GM21528 (cell line): ENCODE measurements around the gene KAZALD1.

Experiments
- ATAC-seq: cut with Tn5 transposase; IDR thresholded peaks from one replicate; pipeline ENCODE4 v1.9.1; 2021; ENCODE audit warnings: mild to moderate bottlenecking, moderate library complexity; ENCODE audit not compliant: unreplicated experiment, low FRiP score

The KAZALD1 gene

DNA sequence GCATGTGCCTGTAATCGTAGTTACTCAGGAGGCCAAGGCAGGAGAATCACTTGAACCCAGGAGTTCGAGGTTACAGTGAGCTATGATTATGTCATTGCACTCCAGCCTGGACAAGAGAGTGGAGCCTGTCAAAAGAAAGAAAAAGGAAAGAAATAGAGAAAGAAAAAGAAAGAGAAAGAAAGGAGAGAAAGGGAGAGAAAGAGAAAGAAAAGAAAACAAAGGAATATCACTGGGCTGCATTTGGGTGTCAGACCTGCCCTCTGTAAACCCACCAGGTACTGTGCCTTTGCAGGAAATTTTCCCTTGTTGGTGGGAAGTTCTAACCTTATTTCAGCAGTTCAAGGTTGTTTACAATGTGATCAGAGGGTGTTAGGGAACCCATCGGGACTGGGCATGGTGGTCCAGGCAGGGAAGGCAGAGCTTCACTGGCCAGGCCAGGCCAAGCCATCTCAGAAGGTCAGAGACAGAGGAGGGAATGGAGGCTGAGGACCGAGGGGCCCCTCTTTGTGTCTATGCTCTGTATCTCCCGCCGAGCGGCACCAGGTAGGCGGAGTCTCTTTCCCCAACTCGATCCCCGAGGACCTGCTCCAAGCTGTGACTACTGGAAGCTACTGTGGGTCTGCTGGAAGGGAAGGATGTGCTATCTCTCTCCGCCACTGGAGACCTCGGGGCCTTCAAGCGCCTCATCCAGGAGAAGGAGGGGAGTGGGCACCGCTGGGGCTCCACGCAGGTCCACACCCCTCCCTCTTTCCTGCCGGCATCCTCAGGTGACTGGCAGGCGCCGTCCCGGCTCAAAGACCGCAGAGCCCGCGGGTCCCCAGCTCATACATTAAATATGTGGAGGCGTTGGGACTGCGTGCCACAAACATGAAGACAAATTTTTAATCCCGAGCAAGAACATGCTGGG lies 15.2 kb upstream of the KAZALD1 start:
- ATAC-seq = no peak

DNA sequence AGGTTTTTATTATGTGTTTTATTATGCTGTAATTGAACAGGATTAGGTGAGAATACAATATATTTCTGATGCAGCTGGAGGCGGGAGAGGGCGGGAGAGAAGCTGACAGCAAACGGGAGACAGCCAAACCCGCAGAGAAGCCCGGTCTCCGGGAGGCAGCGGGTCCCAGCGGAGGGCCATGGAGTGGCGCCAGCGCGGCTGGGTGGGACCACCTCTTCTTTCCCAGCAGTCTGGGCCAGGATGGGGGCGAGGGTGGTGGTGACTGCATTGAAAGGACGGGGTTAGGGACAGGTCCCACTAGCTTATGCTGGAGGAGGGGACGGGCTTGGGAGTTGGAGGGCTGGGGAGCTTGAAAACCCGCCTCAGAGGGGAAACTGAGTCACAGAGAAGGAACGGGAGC lies 14.5 kb upstream of the KAZALD1 start:
- ATAC-seq = no peak

DNA sequence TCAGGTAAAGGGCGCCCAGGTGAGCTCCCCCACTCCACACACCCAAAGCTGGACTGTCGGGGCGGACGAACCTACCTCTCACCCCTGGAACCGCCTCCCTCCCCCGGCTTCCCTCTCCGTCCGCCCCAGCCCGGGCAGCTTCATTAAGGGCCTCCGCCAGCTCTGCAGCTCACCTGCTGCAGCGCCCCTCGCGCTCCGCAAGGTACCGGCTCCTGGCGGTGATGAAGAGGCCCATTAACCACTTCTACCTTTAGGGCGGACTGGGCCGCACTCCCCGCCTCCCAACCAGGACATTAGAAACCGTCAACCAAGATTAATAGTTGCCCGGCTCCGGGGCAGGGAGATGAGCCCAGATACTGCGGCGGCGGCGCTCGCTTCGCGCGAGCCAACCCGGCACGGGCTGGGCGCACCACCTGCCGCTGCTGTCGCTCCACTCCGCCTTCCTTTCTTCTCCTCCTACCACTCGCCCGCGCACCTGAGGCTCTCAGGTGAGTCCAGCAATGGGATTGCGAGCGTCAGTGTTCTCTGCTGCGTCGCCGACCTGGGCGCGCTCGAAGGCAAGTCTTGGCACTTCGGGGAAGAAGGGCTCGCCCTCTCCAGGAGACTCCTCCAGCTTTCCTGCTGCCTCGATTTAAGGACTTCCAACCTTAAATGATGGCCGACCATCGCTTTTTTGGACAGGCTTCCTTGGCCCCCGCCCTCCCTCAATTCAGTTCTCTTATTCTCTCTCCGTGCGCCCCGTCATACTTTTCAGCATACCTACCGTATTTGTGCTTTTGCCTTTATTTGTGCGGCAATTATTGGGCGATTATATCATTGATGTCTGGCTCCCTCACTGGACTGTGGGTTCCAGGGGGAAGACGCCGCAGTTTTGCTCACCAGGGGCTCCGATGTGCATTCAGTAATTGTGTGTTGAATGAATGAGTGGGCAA lies 13.6 kb upstream of the KAZALD1 start:
- ATAC-seq = no peak

DNA sequence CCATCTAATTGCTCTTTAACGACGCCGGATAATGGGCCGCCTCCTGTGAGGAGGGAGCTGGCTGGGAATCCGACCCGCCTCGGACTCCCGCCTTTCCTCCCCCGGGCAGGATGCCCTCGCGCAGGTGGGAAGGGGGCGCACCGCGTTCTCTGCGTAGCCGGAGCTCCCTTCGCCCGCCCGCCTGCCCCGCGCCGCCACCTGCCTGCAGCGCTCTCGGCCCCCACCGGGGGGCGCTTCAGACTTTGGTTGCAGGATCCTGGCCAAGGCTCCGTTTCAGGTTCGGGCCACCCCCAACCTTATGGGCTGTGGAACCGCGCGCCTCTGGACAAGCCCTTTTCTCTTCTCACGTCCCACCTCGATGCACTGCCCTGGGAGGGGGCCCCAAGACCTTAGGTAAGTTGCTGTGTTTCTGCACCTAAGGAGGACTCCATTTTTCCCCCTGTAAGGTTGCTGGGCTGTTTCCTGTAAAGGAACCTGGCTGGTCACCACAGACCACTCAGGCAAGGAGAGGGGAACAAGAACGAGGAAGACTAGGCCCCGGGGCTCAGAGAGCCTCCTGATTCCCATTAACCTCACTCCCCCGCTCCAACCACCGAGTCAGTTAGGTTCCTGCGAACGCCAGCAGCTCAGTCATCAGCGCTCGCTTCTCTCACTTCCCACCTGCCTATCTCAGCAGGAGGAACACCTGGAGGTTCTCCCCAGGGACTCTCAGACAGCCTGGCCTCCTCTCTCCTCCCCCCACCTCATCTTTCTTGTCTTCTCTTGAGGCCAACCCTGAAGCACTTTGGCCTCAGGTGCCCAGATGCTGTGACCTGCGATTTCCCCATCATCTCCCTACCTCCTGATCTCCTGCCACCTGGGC lies 11.3 kb upstream of the KAZALD1 start:
- ATAC-seq = no peak

DNA sequence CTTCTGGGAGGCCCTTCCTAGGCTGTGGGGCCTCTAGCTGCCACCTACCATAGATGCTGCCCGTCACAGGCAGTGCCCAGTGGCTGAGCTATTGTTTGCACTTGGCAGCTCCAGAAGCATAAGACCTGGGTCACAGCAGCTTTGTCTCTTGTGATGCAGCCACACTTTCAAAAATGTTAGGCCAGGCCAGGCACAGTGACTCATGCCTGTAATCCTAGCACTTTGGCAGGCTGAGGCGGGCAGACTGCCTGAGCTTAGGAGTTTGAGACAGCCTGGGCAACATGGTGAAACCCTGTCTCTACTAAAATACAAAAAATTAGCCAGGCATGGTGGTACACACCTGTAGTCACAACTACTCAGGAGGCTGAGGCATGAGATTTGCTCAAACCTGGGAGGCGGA lies 9.5 kb upstream of the KAZALD1 start:
- no peak for ATAC-seq

DNA sequence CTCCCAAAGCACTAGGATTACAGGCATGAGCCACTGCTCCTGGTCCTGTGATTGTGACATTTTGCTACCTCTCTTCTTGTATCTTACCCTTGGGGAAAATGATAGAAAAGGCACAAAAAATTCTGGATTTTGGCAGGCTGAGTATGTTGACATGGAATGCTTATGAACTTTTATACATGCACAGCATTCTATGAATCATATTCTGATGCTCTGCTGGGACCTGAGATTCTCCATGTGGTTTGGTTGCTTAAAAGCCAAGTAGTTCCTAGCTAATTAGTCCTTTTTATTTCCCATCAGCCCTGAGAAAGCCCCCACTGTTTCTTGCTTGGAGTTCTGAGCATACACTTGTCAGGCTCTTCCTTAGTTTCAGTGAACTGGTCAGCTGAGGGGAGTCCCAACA lies 8.3 kb upstream of the KAZALD1 start:
- no peak for ATAC-seq

DNA sequence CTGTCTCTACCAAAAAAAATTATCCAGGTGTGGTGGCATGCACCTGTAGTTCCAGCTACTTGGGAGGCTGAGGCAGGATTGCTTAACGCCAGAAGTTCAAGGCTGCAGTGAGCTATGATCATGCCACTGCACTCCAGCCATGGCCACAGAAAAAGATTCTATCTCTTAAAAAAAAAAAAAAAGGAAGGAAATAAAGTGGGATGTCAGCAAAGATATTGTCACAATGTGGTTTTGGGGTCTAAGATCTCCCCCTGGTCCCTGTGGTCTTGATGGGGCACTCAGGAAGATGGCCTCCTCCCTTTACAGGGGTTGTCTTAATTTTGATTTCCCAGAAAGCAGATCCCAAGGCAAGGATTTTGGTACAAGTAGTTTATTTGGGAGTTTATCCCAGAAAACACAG lies 7.4 kb upstream of the KAZALD1 start:
- no peak for ATAC-seq

DNA sequence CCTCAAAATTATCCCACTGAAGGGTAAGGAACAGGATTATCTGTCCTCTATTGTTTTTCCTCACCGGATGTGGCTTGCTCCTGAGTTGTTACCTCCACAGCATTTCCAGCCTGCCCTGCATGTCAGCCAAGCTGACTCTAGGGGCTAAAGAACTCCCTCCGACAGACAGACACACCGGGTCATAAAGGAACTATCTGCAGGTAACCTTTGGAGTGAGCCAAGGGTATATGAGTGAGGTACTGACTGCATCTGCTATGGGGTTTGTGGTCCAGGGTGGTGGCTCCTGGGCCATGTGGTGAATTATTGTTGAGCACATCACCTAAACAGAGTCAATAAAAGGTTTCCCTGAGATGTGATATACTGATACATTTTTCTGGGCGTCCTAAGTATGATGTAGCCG lies 6.9 kb upstream of the KAZALD1 start:
- ATAC-seq = no peak

DNA sequence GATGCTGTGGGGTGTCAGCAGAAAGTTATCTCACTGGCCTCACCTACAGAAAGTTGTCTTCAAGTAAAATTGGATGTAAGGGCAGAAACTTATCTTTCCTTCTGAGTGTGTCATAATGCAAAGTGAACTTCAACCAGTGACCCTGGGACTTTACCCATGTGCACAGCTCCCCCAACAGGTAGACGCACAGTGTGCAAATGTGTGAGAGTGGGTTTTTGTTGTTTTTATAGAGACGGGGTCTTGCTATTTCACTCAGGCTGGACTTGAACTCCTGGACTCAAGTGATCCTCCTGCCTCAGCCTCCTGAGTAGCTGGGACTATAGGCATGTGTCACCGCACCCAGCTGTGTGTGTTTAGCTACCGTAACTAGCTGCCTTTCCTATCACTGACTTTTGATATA lies 6.4 kb upstream of the KAZALD1 start:
- ATAC-seq = no peak

DNA sequence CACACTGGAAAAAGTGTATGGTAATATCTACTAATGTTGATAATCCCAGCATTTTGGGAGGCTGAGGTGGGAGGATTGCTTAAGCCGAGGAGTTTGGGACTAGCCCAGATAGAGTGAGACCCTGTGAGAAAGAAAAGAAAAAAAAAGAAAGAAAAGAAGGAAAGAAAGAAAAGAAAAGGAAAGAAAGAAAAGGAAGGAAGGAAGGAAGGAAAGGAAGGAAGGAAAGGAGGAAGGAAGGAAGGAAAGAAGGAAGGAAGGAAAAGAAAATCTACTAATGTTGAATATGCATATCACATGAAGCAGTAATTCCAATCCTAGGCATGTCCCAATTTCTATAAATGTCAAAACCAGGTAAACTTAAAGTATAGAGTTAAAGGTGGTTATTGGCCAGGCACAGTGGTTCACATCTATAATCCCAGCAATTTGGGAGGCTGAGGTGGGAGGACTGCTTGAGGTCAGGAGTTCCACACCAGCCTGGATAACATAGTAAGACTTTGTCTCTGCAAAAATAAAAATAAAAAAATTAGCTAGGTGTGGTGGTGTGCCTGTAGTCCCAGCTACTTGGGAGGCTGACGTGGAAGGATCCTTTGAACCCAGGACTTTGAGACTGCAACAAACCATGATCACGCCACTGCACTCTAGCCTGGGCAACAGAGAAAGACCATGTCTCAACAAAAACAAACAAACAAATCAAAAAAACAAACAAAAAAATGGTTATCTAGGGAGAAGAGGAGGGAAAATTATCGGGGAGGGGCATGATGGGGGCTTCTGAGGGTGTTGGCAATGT lies 5.2 kb upstream of the KAZALD1 start:
- ATAC-seq = no peak

DNA sequence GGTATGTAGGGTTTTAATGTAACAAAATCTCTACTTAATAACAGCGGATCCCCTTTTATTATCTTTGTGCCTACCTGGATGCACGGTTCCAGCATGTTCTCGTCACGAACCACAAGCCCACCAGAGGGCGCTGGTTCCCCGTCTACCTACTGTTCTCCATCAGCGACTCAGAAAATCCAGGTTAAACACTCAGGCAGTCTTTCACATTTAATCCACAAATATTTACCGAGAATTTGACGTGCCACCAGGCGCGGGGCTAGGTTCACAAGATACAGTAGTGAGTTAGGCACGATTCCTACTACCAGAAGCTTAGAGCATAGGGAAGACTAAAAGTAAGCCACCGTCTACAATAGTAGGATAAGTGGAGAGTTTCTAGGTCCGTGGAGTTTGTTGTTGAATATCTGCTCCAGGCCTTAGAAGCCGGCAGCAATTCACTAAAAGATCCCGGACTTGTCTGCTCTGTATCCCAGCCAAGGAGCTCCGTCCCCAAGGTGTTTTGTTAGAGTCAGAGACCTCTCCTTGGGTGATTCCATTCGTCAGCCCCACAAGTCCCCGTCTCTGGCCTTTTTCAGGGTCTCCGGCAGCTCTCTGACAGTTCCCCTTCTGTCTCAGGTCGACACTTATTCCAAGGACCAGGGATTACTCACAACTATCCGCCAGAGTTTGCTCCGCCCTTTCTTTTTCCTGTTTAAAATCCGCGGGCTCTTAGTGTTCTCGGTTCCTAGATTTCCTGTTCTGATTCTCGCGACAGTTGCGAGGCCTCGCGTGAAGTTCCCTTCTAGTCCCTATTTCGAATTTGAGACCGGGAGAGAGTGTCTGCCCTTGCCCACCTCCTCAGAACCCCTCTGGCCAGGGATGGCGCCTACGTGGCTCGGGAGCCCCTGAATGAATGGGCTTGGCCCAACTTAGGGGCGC lies 1.5 kb upstream of the KAZALD1 start:
- peak; percentile 39 for ATAC-seq

DNA sequence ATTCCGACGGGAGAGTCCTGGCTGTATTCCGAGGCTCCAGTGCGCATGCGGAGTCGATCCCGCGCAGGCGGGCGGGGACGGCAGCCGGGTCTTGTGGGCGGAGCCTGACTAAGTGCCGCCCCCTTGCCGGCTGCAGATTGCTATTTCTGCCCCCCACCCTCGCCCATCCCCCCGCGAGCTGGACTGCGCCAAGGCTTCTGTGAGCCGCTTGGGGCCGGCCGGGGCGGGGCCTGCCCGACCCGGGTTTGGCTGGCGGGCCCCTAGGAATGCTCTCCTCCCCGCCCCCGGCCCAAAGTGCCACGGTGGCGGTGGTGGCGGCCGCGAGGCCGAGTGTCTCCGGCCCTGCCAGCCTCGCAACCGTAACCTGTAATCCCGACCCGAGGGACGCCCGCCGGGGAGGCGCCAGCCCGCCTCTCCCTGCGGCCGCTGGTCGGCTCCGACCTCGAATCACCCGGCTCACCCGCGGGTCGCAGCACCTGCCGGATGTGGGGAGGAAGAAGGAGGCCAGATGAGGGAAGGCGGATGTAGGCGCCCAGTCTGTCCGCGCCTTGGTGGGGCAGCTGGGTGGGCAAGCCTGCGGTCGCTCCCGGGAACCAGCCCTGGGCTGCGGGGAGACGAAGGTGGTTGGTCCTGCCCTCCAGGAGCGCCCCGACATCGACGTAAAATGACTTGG lies 702 bp upstream of the KAZALD1 start:
- ATAC-seq = peak; percentile 54

DNA sequence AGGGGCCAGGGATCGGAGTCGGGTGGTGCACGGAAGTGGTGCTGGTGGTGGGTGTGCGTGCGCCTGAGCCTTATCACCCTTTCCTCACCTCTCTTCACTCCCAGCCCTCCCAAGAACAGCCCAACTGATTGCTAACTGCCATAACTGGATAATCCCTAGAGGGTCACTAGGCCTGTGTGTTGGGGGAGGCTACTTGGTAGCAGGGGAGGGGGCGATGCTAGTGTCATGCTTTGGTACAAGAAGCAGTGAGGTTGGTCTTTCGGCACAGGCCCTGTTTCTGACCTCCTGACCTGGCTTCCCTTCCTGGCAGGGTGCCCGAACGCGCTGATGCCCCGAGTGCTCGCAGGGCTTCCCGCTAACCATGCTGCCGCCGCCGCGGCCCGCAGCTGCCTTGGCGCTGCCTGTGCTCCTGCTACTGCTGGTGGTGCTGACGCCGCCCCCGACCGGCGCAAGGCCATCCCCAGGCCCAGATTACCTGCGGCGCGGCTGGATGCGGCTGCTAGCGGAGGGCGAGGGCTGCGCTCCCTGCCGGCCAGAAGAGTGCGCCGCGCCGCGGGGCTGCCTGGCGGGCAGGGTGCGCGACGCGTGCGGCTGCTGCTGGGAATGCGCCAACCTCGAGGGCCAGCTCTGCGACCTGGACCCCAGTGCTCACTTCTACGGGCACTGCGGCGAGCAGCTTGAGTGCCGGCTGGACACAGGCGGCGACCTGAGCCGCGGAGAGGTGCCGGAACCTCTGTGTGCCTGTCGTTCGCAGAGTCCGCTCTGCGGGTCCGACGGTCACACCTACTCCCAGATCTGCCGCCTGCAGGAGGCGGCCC lies 652 bp downstream of the KAZALD1 start:
- ATAC-seq = no peak

DNA sequence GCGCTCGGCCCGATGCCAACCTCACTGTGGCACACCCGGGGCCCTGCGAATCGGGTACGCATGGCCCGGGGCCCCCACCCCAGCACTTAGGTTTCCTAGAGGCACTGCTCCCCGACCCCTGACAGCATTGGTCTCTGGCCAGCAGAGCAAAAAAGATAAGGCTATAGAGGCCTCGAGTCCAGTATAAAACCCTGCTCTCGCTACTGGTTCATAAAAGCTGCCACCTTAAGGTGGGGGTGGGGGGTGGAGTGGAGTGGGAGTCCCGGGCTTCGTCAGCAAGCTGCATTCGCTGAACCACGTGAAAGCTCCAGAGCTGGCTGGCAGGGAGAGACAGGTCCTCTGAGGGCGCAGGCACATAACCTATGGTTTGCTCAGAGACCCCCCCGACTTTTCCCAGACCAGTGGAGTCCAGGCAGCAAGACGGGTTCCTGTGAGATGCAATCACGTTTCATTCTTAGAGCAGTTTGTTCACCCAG lies 1.3 kb downstream of the KAZALD1 start:
- ATAC-seq = no peak

DNA sequence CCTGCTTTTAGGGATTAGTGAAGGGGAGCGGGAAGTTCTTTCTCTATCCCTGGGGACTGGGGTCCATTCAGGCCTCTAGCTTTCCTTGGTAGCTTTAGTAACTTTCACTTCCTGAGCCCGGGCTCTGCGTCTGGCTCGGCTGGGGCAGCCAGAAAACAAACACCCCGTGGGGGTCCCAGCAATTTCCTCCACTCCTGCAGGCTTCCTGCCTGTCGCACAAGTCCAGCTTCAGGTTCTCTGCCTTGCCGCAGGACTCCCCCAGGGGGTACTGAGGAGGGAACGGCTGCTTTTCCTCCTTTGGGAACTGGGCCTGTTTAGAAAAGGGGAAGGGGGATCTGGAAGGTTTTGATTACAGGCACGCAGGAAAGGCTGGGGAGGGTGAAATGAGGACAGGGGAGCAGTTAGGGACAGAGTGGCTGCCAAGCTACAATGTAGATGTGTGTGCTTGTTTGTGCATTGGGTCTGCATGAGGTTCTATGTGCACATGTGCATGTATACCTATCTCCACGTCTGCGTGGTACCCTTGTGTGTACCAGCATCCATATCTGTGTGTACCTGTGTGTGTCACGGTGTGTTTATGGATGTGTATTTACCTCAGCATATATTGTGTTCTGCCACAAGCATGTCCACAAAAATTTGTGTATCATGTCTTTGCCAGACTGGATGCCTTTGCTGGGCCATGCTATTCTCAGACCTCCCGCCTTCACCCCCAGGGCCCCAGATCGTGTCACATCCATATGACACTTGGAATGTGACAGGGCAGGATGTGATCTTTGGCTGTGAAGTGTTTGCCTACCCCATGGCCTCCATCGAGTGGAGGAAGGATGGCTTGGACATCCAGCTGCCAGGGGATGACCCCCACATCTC lies 2.0 kb downstream of the KAZALD1 start:
- no peak for ATAC-seq

DNA sequence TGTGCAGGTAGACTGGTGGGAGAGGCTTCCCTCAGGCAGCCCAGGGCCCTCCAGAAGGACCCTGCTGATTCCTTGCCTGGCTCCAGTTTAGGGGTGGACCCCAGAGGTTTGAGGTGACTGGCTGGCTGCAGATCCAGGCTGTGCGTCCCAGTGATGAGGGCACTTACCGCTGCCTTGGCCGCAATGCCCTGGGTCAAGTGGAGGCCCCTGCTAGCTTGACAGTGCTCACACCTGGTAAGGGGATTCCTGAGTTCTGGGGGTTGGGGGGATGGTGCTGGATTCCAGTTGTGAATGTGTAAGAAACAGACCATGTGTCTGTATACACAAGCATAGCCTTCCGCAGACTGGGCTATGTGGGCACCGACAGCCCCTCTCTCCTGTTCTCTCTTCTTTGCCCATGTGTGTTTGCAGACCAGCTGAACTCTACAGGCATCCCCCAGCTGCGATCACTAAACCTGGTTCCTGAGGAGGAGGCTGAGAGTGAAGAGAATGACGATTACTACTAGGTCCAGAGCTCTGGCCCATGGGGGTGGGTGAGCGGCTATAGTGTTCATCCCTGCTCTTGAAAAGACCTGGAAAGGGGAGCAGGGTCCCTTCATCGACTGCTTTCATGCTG lies 2.7 kb downstream of the KAZALD1 start:
- ATAC-seq = no peak
